Activated T-cell treated with anti-CD3 and anti-CD28 coated beads for 4 hours (primary cell): ENCODE results near the gene IL11RA.

Source experiments
- DNase-seq: peaks from one replicate; pipeline ENCODE4 v3.0.0-alpha.2; 2020

IL11RA gene

GRCh38 chr9:34688329-34689115 is 36.5 kb downstream of the IL11RA start:
- no peak for DNase-seq

- no peak for DNase-seq
Observed at GRCh38 chr9:34689116-34689470, 37.1 kb downstream of the IL11RA start.

- DNase-seq: no peak
Observed at GRCh38 chr9:34689512-34689911, 37.5 kb downstream of the IL11RA start.

- DNase-seq: no peak
Observed at GRCh38 chr9:34690983-34691935, 39.3 kb downstream of the IL11RA start, which contains the start of gene CCL19. TSS of gene CCL19 (minus strand) at chr9:34691276. CDS start at chr9:34691139, 137 bp downstream.

GRCh38 chr9:34691936-34692315 is 39.9 kb downstream of the IL11RA start:
- no peak for DNase-seq

- no peak for DNase-seq
Observed at GRCh38 chr9:34693560-34693959, 41.6 kb downstream of the IL11RA start.

GRCh38 chr9:34694811-34695210 is 42.8 kb downstream of the IL11RA start:
- no peak for DNase-seq

- DNase-seq: peak; percentile 72
Observed at GRCh38 chr9:34701023-34701768, 49.2 kb downstream of the IL11RA start.

GRCh38 chr9:34701769-34702736 is 50.1 kb downstream of the IL11RA start:
- peak; percentile 75 for DNase-seq

GRCh38 chr9:34707130-34707529 is 55.1 kb downstream of the IL11RA start:
- no peak for DNase-seq

GRCh38 chr9:34709196-34709978 is 57.4 kb downstream of the IL11RA start:
- DNase-seq: no peak

GRCh38 chr9:34710023-34710422 is 58.0 kb downstream of the IL11RA start, which contains the start of gene CCL21:
TSS of gene CCL21 (minus strand) at chr9:34710136. CDS start at chr9:34710066, 70 bp downstream.
- DNase-seq: no peak
